T-cell (primary cell): Measurements from ENCODE around the gene PARP12. TPM values are rescaled to one million over a fixed set of nuclear protein-coding genes. Genes with fewer than 3 reads are reported as not detected.

Experiments
- ATAC-seq, 4 experiments: fragments of 200-7000 bp in 3 of 4; fragments of 150-1000 bp in 1 of 4; cut with Tn5 transposase; replicated peaks in 1 of 4; 1 replicate in 3 of 4; 2 replicates in 1 of 4; pipeline ENCODE4 v1.10.0; 2021; ENCODE audit warnings: moderate library complexity in 3 of 4, mild to moderate bottlenecking in 2 of 4, moderate number of reproducible peaks in 1 of 4
- CTCF ChIA-PET, 2 donors: fragments of 300-600 bp; sonication (Branson Sonifier 250); formaldehyde crosslinking; loops; one replicate each; lab custom pipeline; 2022; ENCODE audit warnings: antibody characterized with exemption in 2 of 2; lab: Charles Lee
- POLR2A ChIA-PET, 2 donors: fragments of 300-600 bp; sonication (Branson Sonifier 250); formaldehyde crosslinking; loops; one replicate each; lab custom pipeline; 2022; ENCODE audit warnings: antibody characterized with exemption in 2 of 2; lab: Charles Lee
- DNase-seq, 35 experiments: peaks; one replicate each; pipeline versions ENCODE4 v3.0.0 to v3.0.0-alpha.2; 2013 to 2023
- H3K27ac ChIP-seq: one replicate; pipeline ENCODE4 v1.5.1; 2013; ENCODE audit warnings: low read length
- H3K27me3 ChIP-seq, 2 experiments: replicated peaks in 1 of 2; 1 replicate in 1 of 2; 2 replicates in 1 of 2; pipeline versions ENCODE4 v1.6.1 to v1.7.0; 2013; ENCODE audit warnings: low read length in 1 of 2, mixed read lengths in 1 of 2; ENCODE audit not compliant: control insufficient read depth in 2 of 2, insufficient read depth in 2 of 2; ENCODE audit errors: extremely low read depth in 1 of 2
- H3K36me3 ChIP-seq, 2 donors: 1 replicate in 1 of 2; 2 replicates in 1 of 2; pipeline versions ENCODE4 v1.6.1 to v1.7.0; 2013; ENCODE audit warnings: low read length in 1 of 2; ENCODE audit not compliant: control insufficient read depth in 2 of 2, insufficient read depth in 1 of 2; ENCODE audit errors: extremely low read depth in 1 of 2
- H3K4me1 ChIP-seq, 2 experiments: 1 replicate in 1 of 2; 2 replicates in 1 of 2; pipeline versions ENCODE4 v1.6.1 to v1.7.0; 2013; ENCODE audit warnings: low read length in 2 of 2, mixed read lengths in 1 of 2; ENCODE audit not compliant: insufficient read depth in 2 of 2, control insufficient read depth in 1 of 2; ENCODE audit errors: extremely low read depth in 1 of 2
- H3K4me3 ChIP-seq, 2 donors: 1 replicate in 1 of 2; 2 replicates in 1 of 2; pipeline versions ENCODE4 v1.5.1 to v1.7.0; 2013; ENCODE audit warnings: mild to moderate bottlenecking in 2 of 2, low read length in 1 of 2, moderate library complexity in 1 of 2; ENCODE audit not compliant: control insufficient read depth in 1 of 2; ENCODE audit errors: extremely low read depth in 1 of 2
- H3K9me3 ChIP-seq: 2 replicates; pipeline ENCODE4 v1.7.0; 2013
- H3K27ac Mint-ChIP-seq, 2 donors: one replicate each; pipeline ENCODE4 v1.8.0; 2020 to 2021; ENCODE audit warnings: mild to moderate bottlenecking in 2 of 2, mixed read lengths in 2 of 2
- H3K27me3 Mint-ChIP-seq, 2 donors: one replicate each; pipeline ENCODE4 v1.8.0; 2021 to 2022; ENCODE audit warnings: mixed read lengths in 2 of 2
- H3K36me3 Mint-ChIP-seq: one replicate; pipeline ENCODE4 v1.8.0; 2021; ENCODE audit warnings: mixed read lengths
- H3K4me1 Mint-ChIP-seq, 3 donors: one replicate each; pipeline ENCODE4 v1.8.0; 2020 to 2022; ENCODE audit warnings: mixed read lengths in 3 of 3, mild to moderate bottlenecking in 1 of 3
- H3K4me3 Mint-ChIP-seq, 3 donors: one replicate each; pipeline ENCODE4 v1.8.0; 2020 to 2022; ENCODE audit warnings: mild to moderate bottlenecking in 3 of 3, mixed read lengths in 3 of 3, moderate library complexity in 3 of 3
- H3K9me3 Mint-ChIP-seq, 3 donors: one replicate each; pipeline ENCODE4 v1.8.0; 2020 to 2022; ENCODE audit warnings: mixed read lengths in 3 of 3
- WGBS: methylation state at CpG from one replicate; pipeline ENCODE4 v1.1.5; 2013; ENCODE audit warnings: missing lambda C conversion rate; ENCODE audit not compliant: insufficient coverage; 5-methylcytosine and 5-hydroxymethylcytosine counted together
- total RNA-seq, 35 experiments: library from RNA in 6 of 35; stranded (reverse) in 6 of 35; fragments of 120-200 nt in 1 of 35; gene quantifications; one replicate each; pipeline versions ENCODE4 v1.2.1 to v1.2.4 and lab custom pipeline; 2013 to 2026

The PARP12 gene
- total RNA-seq, 5 donors from 2014 or later (not counting 1 experiment from before 2014, with no cell fraction given), result 104 to 129 (median 108) TPM

- ChIA-PET CTCF (no interaction called here), POLR2A (no interaction called here)
- Histone ChIP-seq H3K36me3 (no peaks in the 10 kb centered on the region), H3K27ac (no peak overlapping the region), H3K9me3 (no peaks in the 10 kb centered on the region), H3K4me3 (no peak overlapping the region), H3K4me1 (peaks cover 2 to 7% of the 10 kb centered on the region in 2 experiments), H3K27me3 (peaks cover 0 to under 1% of the 10 kb centered on the region in 2 experiments)
- DNase-seq (no peak), ATAC-seq (no peak)
- 88% methylated on average over 10 of the region's 10 CpGs for WGBS
- H3K36me3 Mint-ChIP-seq, result no peaks in the 10 kb centered on the region
- H3K27me3 Mint-ChIP-seq, result no peaks in the 10 kb centered on the region
- H3K4me1 Mint-ChIP-seq, result peaks cover 8 to 13% (median 8%) of the 10 kb centered on the region in 3 donors
- H3K4me3 Mint-ChIP-seq, result no peak overlapping the region
- H3K27ac Mint-ChIP-seq, result no peak overlapping the region
- no peaks in the 10 kb centered on the region for H3K9me3 Mint-ChIP-seq
Observed at GRCh38 chr7:139985811-139986210, 76.9 kb downstream of the PARP12 start.

- no peaks in the 10 kb centered on the region for H3K9me3 Mint-ChIP-seq
- no peak overlapping the region for H3K27ac ChIP-seq
- H3K27me3 Mint-ChIP-seq, result no peaks in the 10 kb centered on the region
- no peak overlapping the region for H3K4me3 ChIP-seq
- DNase-seq, result no peak
- peaks cover 4 to 16% of the 10 kb centered on the region in 2 experiments for H3K4me1 ChIP-seq
- ChIA-PET POLR2A (no interaction called here), CTCF (no interaction called here)
- no peak overlapping the region for H3K4me3 Mint-ChIP-seq
- no peaks in the 10 kb centered on the region for H3K36me3 Mint-ChIP-seq
- peaks cover 18 to 20% (median 18%) of the 10 kb centered on the region in 3 donors for H3K4me1 Mint-ChIP-seq
- no peak for ATAC-seq
- no peaks in the 10 kb centered on the region for H3K27me3 ChIP-seq
- peak overlapping the region in 1 of 2 donors; percentile 11 for H3K27ac Mint-ChIP-seq
- 86% methylated on average over 2 of the region's 8 CpGs for WGBS
- no peaks in the 10 kb centered on the region for H3K36me3 ChIP-seq
- H3K9me3 ChIP-seq, result no peaks in the 10 kb centered on the region
Observed at GRCh38 chr7:139984642-139985539, 77.9 kb downstream of the PARP12 start.

- POLR2A ChIA-PET, result interaction anchor here in 1 of 2 donors (0.5 kb wide), 1 partner anchor 10 kb away, joined by 3 read pairs; no protein-coding TSS in a partner anchor
- Histone ChIP-seq H3K36me3 (no peaks in the 10 kb centered on the region), H3K4me1 (peaks cover 4 to 16% of the 10 kb centered on the region in 2 experiments), H3K9me3 (no peaks in the 10 kb centered on the region), H3K27me3 (no peaks in the 10 kb centered on the region), H3K4me3 (no peak overlapping the region), H3K27ac (no peak overlapping the region)
- no peaks in the 10 kb centered on the region for H3K36me3 Mint-ChIP-seq
- CTCF ChIA-PET, result no interaction called here
- WGBS, result 80% methylated on average over 2 of the region's 9 CpGs
- ATAC-seq (no peak), DNase-seq (no peak)
- no peaks in the 10 kb centered on the region for H3K27me3 Mint-ChIP-seq
- no peak overlapping the region for H3K4me3 Mint-ChIP-seq
- peaks cover 19 to 20% (median 19%) of the 10 kb centered on the region in 3 donors for H3K4me1 Mint-ChIP-seq
- H3K27ac Mint-ChIP-seq, result no peak overlapping the region
- H3K9me3 Mint-ChIP-seq, result no peaks in the 10 kb centered on the region
Observed at GRCh38 chr7:139982927-139983920, 79.5 kb downstream of the PARP12 start.

DNA sequence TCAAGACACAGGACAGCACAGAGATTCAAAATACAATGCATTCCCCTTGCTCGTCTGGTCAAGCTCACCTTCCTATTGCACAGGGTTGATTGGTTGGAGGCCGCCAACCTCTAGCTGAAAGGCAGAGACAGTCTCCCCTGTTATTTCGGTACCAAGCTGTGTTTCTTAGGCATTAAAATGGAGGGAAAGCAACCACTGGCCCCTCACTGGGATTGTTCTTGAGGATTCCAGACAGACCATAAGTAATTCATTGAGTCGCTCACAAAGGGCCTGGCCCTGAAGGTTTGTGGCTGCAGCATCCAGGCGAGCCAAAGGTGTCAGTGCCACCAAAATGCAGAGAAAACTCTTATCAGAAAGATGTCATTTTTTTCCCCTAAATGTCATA lies 81.2 kb downstream of the PARP12 start:
- POLR2A ChIA-PET, result no interaction called here
- Mint-ChIP-seq H3K4me1 (peaks cover 19 to 24% (median 23%) of the 10 kb centered on the region in 3 donors), H3K4me3 (peak overlapping the region in 2 of 3 donors; percentile 64 to 70), H3K36me3 (no peaks in the 10 kb centered on the region), H3K27me3 (no peaks in the 10 kb centered on the region), H3K9me3 (no peaks in the 10 kb centered on the region), H3K27ac (peak overlapping the region; percentile 77 to 93)
- WGBS, result 100% methylated on average over 2 of the region's 5 CpGs
- Histone ChIP-seq H3K4me1 (peaks cover 4 to 16% of the 10 kb centered on the region in 2 experiments), H3K27ac (no peak overlapping the region), H3K36me3 (no peaks in the 10 kb centered on the region), H3K27me3 (no peaks in the 10 kb centered on the region), H3K4me3 (no peak overlapping the region), H3K9me3 (no peaks in the 10 kb centered on the region)
- no peak for DNase-seq
- CTCF ChIA-PET, result no interaction called here
- no peak for ATAC-seq

GRCh38 chr7:139976838-139977656 lies 85.7 kb downstream of the PARP12 start:
- POLR2A ChIA-PET, result no interaction called here
- Mint-ChIP-seq H3K4me3 (no peak overlapping the region), H3K27ac (no peak overlapping the region), H3K27me3 (no peaks in the 10 kb centered on the region), H3K4me1 (peaks cover 19 to 24% (median 23%) of the 10 kb centered on the region in 3 donors), H3K9me3 (no peaks in the 10 kb centered on the region), H3K36me3 (peaks cover 2% of the 10 kb centered on the region)
- no peak for ATAC-seq
- WGBS, result 91% methylated on average over 6 of the region's 17 CpGs
- H3K27ac ChIP-seq, result no peak overlapping the region
- H3K4me3 ChIP-seq, result no peak overlapping the region
- no peaks in the 10 kb centered on the region for H3K9me3 ChIP-seq
- no peaks in the 10 kb centered on the region for H3K36me3 ChIP-seq
- no peak for DNase-seq
- H3K27me3 ChIP-seq, result peaks cover 0 to 11% of the 10 kb centered on the region in 2 experiments
- CTCF ChIA-PET, result no interaction called here
- peaks cover 4 to 16% of the 10 kb centered on the region in 2 experiments for H3K4me1 ChIP-seq
